Gastrocnemius medialis (tissue), 4 donors: ENCODE data around the gene CNOT10.

Experiments
- CTCF ChIP-seq, 5 experiments: fragments of 450-650 bp in 3 of 5; fragments of 200-600 bp in 2 of 5; sonication (generic) in 2 of 5; IDR thresholded peaks in 4 of 5; conservative IDR thresholded peaks in 1 of 5; 1 replicate in 4 of 5; 2 replicates in 1 of 5; pipeline ENCODE4 v1.5.1; 2016 to 2019; ENCODE audit warnings: antibody characterized with exemption in 5 of 5, mild to moderate bottlenecking in 3 of 5, moderate library complexity in 3 of 5
- POLR2A ChIP-seq, 2 donors: fragments of 450-650 bp; IDR thresholded peaks; one replicate each; pipeline ENCODE4 v1.6.1; 2017; ENCODE audit warnings: antibody characterized with exemption in 2 of 2, mild to moderate bottlenecking in 2 of 2, moderate library complexity in 2 of 2

DNA sequence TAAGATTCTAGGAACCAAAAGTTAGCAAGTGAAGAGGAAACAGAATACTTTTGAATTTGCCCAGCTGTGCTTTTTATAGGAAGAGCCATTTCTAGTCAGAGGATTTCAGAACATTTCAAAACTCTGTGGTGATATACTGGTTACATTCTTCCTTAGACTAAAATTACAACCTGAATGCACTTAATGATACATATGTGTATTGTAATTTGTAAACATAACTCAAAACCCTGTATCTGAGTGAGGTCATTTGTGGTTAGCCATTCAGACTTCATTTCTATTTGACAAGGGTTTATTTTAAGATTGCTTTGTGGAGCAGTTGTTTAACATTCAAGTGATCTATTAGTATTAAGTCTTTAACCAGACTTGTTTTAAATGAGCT is 73.4 kb downstream of the CNOT10 start:
- no peak for TF ChIP-seq POLR2A (IDR thresholded peaks at IDR 0.05)
- no peak for TF ChIP-seq CTCF (IDR thresholded peaks at IDR 0.05 in 4 of 5, conservative IDR thresholded peaks at IDR 0.05 in 1 of 5)
